Activated T-cell treated with anti-CD3 and anti-CD28 coated beads for 1 hour (primary cell): ENCODE measurements around the gene MBTPS1.
A peak's percentile ranks its signal among the peaks of the same experiment; 100 is the strongest.

Experiments
- DNase-seq: peaks from one replicate; pipeline ENCODE4 v3.0.0-alpha.2; 2020; ENCODE audit warnings: low read depth

Gene MBTPS1

DNA sequence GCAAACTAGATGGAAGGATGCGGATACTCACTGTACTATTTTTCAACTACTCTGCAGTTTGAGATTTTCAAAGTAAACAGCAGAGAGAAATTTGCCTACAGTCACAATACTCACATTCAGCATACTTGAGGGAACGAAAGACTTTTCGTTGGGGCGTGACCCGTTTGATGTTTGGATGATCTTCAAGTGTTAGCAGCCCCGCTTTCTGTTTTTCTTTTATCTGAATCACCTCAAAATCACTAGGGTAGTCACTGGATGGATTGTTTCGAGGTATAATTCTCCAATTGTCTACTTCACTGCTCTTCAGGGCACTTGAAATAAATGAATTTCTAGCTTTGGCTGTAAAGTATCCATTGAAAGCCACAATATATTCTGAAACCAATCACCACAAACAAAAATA is 17.8 kb downstream of the MBTPS1 start:
- DNase-seq: no peak

DNA sequence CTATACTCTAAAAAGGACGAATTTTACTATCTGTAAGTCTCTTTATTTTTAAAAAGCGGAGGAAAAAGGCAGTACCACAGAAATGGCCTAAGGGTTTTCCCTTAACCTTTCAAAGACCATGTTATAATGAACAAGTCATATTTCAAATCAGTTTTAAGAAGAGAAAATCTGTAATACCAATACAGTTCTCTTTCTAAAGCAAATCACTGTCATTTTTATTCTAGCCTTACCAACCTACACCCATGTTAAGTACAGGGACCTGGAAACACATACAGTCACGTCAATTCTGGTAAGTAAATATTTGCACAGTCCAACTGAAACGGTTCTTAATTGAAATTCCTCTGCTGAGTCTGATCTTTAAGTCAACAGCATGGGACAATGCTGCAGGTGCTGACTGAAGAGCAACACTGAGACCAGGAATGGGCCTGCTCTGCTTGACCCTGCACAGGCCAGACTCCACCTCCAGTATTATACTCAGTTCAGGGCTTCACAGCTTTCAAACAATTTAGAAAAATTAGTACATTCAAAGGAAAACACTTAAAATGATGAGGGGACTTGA is 20.2 kb downstream of the MBTPS1 start:
- no peak for DNase-seq

DNA sequence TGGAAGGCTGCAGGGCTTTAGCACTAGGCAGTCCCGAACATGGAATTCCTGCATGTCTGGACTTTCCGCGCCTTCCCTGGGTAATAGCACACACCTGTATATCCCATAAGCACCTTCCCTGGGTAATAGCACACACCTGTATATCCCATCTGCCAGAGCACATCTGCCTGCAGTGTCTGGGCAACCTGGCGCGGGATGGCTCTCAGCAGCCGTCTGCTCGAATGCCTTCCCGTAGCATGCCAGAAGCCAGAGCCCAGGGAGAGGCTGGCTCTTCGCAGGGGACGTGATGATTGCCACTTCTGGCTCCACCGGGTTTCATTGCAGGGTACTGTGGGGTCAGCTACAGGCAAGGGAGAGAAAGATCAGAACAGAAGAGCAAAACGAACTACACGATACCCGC is 21.3 kb downstream of the MBTPS1 start:
- no peak for DNase-seq

DNA sequence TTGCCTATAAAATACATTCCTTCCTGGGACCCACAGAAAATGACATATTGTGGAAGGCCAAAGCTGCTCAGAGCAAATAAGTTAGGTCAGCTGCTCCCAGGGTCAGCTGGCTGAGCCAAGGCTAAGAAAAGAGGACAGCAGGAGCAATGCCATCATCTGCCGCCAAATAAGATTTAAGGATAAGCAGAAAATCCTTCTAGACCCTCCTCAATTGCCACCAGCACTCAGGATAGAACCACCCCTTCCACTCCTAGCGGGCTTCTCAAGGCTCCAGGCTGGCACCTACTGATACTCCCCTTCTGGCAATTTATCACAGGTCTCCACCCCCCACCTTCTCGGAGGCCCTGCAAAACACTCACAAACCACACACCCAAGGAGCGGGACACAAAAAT is 22.9 kb downstream of the MBTPS1 start:
- no peak for DNase-seq

DNA sequence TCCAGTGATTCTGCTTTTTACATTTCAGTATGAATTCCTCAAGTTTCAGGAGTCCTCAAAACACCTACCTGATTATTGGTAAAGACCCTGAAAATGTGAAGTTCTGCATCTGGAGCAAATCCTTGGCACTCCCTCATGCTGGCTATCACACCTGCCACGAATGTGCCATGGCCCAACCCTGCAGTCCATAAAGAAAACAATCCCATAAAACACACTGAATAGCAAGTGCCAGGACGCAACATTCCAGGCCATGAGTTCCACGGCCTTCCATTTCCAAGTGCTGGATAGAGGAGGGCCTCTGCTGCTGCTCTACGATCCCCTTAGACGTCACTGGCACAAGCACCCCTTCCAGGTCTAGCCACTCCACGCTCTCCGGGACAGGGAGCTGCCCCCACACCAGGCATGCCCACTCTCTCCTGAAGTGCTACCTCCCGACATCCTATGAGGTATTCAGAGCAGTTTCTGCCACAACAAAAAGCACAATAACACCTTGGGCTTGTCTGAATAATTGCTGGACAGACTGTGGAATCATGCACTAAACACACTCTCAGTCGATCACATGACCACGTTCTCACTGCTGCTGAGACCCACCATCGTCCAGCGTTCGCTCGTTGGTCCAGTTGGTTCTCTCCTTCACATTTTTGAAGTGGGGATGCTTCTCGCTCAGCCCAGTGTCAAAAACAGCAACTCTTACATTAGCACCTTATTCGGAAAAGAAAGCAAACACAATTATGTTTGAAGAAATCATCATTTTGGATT is 23.4 kb downstream of the MBTPS1 start:
- DNase-seq: no peak

DNA sequence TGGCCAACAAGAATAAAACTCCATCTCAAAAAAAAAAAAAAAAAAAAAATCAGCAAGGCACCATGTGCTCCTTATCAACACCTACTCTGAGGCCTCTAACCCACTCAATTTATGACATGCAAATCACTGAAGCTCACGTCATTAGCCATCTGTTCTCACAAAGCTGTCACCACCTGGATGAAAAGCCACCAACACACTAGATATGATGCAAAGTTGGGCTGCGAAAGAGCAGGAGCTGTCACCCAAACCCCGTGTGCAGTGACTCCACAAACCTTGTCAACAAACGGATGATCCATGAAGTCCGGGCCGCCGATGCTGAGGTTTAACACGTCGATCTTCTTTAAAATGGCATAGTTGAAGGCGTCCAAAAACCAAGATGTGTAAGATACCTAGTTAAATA is 25.3 kb downstream of the MBTPS1 start:
- DNase-seq: no peak

DNA sequence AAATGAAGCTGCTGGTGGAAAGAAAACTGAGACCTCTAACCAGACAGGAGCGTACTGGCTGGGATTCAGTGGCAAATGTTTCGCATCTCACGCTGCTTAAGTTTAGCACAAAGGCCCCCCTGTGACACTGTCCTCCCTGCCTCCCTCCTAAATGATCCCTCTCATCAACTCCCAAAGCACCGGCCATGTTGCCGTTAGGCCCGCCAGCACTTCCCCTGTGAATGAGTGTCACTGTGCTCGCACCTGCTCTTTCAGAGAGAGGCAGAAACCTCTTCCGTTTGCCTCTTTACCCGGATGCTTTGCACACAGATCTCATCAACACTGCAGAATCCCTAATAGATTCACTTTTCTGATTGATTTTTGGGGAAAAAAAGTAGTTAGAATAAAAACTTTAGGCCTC is 26.5 kb downstream of the MBTPS1 start:
- DNase-seq: no peak

DNA sequence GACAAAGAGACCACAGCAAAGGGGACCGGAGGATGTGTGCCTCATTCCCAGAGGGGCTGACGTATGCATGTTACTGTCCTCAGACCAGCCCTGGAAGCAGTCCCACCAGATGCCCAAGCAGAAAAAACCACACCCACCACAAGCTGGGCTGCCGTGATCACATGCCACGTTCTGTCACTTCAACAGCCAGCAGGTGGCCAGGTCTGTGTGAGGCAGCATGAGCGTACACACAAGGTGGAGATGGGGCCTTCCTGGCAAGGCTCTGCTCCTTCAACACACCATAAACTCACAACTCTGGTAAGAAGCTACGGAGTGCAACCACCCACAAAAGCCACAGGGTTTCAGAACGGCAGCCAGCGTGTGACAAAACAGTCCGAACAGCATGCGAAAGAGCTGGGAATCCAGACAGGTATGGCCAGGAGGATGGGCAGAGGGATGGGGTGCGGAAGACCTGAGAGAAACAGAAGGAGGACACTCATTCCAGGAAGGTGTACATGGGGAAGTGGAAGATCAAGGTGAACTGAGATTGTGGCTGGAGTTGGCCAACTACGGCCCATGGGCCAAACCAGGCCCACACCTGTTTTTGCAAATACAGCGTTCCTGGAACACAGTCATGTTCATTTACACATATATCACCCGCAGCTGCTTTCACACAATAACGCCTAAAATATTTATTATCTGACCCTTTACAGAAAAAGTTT is 27.9 kb downstream of the MBTPS1 start:
- DNase-seq: peak; percentile 26

DNA sequence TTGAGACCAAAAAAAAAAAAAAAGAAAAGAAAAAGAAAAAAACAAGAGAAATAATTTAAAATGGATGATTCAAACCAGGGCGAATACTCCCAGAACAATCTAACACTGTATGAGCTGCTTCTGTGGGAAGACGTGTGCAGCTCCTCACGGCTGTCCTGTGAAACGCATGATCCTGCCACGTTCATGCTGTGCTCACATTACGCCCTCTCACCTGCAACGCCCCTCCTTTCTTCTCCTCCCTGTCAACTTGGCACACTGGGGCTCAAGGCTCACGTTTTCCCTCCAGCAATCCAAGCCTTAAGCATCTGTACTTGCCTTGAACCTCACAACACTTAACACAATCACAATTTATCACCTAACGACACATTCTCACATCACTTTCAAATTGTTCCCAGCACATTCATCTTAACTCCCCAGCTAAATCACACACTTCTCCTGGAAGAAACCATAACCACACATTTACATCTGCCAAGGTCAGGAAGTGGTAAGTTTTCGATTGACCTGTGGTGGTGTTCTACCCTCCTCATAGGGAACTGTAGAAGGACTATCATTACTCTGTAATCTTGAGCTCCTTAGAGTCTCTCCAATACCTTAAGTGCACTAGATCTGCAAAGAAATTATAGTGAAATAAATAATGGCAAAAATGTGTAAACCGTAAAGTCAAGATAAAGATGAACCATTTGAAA is 29.1 kb downstream of the MBTPS1 start:
- no peak for DNase-seq

DNA sequence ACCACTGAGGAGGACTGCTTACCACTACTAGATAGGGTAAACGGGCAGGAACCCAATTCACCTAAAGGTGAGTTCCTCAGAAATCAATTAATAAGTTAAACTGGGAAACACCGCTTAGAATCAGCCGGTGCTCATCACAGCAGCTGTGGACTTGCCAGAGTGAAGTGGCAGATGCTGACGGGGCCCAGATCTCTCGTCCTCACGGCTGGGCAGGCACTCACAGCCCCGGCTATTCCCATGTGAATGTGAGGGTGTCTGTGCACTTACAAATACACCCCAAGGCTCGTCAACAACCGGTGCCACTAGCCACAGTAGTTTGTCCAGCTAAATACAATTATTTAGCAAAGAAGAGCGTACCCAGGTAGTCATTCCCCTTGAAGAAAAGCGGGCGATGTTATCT is 29.7 kb downstream of the MBTPS1 start:
- DNase-seq: no peak

DNA sequence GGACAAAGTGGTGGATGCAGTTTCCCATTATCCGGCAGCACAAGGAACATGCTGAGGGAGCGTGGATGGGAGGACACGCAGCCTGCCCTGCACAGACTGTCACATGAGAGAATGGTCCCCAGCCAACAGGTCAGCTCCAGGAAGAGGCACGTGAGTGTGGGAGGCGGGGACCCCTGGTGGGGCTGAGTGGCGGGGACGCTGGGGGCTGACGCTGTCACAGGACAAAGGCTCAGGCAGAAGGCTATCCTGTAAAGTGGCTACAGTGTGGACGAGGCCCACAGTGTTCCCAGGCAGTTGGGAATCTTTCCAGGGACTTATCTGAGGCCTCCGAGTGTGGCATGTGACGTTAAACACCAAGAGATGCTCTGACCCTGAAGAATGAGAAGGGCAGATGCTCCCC is 30.4 kb downstream of the MBTPS1 start:
- DNase-seq: no peak

DNA sequence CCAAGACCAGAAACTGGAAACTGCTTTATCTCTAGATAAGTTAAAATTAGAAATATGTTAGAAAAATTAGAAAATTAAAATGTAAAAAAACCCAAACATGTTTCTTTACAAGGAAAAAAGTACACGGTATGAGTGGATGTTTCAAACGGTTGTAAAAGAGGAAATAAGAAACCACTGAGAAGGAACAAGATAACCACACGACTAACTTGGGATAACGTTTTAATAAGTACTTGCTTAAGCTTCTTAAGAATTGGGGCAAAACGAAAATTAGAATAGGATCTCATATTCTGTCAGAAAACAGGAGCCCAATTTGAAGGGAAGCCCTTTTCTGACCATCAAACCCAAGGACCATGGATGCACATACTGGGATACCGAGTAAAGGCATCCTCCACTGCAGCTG is 31.0 kb downstream of the MBTPS1 start:
- DNase-seq: no peak

DNA sequence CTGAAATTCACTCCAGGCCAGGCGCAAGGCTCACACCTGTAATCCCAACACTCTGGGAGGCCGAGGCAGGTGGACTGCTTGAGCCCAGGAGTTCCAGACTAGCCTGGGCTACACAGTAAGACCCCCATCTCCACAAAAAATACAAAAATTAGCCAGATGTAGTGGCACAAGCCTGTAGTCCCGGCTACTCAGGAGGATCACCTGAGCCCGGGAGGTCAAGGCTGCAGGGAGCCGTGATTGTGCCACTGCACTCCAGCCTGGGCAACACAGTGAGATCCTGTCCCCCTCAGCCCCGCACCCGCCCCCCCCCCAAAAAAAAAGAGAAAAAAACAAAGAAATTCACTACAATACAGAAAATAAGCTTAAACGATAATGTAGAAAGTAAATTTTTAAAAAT is 31.5 kb downstream of the MBTPS1 start:
- no peak for DNase-seq

DNA sequence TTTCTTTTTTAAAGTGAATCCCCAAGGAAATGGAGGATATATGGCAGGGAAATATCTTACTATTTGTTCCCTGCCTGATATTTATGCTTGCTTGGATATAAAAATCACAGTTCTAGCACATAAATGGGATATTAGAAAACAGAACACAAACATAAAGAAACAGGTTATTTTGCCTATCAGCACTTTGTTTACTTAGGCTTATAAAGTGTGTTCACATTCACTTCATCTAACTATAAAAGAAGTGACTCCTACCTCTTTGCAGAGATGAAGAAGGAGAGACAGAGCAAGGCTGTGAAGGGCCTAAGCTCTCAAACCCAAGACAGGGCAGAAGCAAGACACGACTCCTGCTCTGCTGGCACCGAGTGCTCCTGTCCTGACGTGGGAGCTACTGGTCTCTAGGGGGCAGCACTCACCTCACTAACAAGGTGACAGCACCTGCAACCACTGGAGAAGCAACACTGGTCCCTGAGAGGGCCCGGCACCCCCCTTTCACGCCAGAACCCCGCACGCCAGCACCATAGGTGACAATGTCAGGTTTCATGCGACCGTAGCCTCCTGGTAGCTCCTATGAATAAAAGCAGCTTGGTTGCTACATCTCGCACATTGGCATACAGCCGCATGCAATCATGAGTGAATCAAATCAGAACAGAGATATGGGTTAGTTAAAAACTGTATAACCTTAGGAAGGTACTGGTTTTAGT is 32.0 kb downstream of the MBTPS1 start:
- peak; percentile 56 for DNase-seq

DNA sequence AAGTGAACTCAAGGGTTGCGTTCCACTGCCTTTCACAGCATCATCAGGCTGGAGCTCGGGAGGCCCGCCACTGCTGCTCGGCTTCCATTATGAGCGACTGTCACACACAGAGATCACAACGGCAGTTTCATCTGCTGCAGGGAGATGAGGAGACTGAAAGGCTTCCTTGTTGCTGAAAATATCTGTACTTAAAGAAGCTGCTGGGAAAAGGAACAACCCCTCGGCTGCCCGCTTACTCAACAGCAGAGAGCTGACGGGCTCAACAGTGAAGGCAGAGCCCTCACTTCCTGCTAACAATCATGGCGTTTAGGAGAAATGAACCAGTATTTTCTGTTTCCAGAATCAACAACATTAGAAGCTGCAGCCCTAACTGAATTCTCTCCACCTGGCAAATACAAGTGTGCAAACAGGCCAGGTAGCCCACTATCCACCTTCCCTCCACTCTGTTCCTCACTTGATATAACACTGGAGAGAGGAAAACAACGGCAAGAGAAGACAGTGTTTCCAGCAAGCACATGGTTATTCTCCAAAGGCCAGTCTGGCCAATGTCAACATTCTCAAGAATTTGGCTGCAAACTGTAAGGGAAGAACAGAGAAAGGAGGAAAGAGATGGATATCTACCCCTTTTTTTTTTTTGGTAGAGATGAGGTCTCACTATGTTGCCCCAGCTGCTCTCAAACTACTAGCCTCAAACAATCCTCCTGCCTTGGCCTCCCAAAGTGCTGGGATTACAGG is 33.7 kb downstream of the MBTPS1 start:
- no peak for DNase-seq

DNA sequence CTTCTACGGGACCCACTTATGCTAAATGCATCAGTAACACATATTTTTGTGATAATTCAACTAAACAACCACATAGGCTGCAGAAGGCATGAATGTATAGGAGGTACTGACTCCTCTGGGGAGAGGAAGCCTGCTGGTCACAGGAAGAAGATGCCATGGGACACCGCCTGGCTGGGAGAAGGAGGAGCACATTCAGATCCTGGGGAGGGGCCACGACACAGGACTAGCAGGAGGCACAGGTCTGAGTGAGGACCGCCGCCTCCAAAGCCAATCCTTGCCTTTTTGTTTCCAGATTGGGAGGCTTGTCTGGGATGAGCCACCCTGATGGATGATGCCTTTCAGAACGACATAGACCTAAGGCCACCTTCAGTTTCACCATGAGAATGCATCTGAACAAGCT is 34.6 kb downstream of the MBTPS1 start:
- no peak for DNase-seq

DNA sequence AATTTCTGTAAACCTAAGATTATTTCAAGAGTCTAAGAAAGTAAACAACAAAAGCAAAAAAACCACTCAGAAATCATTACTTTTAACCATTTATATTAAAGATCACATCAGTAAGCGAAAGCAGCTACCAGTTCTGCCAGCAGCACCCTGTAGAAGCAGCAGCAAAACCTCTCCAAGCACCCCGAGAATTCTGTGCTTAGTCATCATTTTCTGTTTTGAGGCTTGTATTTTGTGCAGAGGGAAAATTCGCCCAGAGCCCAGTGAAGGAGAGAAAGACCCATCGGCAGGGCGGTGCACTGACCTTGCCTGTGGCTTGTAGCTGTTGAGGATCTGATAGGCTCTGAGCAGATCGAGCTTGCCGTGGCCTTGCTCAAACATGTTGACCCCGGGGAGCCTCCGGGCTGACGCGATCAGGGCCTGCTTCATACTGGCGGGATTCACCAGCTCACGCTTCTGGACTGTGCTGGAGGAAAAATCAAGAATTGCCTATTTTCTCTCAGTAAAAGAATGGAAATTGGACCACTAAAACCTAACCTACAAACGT is 35.2 kb downstream of the MBTPS1 start:
- DNase-seq: no peak

DNA sequence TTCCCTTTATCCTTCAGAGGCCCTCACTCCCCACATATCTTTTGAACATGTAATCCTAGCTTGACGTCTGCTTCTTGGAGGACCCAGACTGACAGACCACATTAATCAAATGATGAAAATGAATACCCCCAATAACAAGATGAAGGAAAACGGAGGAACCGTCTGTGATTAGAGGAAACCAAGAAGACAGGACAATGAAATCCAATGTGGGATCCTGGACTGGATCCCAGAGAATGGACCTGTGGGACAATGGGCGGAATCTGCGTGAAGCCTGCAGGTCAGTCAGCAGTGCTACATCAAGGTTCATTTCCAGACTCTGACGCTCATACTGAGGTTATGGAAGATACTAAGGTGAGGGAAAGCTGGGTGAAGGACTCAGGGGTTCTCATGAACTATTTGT is 35.9 kb downstream of the MBTPS1 start:
- DNase-seq: no peak

DNA sequence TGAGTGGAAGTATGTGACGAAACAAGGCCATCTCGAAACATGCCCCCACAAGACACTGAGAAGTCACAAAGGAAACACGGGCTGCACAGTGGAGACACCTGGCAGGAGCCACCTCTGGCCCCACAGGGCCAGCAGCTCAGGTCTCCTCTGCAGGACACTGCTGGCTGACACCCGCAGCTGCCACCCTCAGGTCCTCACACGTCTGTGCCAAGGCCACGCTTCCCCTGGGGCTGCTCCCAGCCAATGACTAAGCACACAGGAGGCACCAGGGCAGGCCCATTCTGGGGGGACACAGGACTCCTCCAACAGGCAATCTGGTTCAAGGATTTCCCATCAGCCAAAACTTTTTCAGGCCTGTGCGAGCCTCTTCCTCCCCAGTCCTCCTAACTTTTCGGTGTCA is 36.4 kb downstream of the MBTPS1 start:
- DNase-seq: no peak

DNA sequence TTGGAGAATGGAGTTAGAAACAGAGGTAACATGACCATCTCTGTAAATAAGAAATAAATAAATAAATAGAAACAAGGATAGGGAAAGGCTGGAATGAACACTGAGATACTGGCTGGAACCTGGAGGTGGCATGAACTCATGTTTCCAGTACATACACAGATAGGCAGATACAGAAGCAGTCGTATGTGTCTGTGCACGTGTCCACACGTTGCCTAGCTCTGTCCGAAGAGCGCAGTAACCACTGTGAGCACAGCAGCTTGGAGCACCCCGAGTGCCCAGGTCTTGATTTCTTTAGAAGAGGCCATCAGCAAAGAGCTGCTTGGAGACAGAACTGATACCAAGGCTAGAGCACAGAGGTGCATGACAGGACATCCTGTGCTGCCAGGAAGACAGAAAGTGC is 37.1 kb downstream of the MBTPS1 start:
- DNase-seq: no peak

DNA sequence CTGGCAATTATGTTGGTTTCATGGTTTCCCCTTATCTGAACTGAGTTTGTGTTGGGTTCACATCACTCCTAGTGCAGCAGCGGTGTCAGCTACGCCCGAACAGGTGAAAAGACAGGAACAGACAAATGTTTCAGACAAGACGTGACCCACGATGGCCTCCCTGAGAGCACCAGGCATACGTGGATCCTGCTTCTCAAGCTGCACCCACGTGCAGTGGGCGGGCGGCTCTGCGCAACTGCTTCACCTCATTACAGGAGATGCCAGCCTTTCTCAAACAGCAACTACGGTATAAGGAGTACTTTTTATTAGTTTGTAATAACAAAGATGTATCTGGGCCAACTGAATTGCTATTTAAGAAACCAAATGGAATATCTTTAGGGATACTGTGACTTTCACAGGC is 41.4 kb downstream of the MBTPS1 start:
- no peak for DNase-seq
